ENCODE measurements around the gene CDV3.

DNA sequence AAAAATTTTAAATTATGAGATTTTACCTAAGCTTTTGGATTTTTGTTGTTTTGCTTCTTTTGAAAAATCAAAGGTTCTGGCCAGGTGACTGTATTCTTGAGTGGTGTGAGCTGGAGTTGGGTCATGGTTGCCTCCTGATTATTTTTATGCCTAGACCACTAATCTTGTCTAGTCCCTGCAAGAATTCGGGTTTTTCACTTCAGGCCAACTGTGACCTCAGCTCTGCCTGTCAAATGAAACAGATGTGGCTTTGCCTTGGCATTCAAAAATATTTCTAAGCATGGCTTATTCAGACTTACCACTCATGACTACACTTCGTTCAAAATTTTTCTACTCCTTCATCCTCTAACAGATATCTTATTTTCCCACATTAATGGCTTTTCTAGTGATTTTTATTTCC, 25.4 kb upstream of the CDV3 start:
- no peak for TF ChIP-seq NR3C1 (IDR thresholded peaks at IDR 0.05)
- TF ChIP-seq POLR2A (IDR thresholded peaks at IDR 0.05; ENCODE audit: low read length) = no peak
- TF ChIP-seq, protein P1, sequence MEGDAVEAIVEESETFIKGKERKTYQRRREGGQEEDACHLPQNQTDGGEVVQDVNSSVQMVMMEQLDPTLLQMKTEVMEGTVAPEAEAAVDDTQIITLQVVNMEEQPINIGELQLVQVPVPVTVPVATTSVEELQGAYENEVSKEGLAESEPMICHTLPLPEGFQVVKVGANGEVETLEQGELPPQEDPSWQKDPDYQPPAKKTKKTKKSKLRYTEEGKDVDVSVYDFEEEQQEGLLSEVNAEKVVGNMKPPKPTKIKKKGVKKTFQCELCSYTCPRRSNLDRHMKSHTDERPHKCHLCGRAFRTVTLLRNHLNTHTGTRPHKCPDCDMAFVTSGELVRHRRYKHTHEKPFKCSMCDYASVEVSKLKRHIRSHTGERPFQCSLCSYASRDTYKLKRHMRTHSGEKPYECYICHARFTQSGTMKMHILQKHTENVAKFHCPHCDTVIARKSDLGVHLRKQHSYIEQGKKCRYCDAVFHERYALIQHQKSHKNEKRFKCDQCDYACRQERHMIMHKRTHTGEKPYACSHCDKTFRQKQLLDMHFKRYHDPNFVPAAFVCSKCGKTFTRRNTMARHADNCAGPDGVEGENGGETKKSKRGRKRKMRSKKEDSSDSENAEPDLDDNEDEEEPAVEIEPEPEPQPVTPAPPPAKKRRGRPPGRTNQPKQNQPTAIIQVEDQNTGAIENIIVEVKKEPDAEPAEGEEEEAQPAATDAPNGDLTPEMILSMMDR (IDR thresholded peaks at IDR 0.05) = no peak
- no peak for TF ChIP-seq ESRRA (IDR thresholded peaks at IDR 0.05; ENCODE audit: borderline replicate concordance, low read length)
- no peak for TF ChIP-seq JUN (IDR thresholded peaks at IDR 0.05)

Data from A549 (cell line).